ENCODE results near the gene MRPL55.
"Not testable (repeated sequence)": the region's sequence is repeated elsewhere in the genome, so short reads cannot be mapped to it uniquely, and the experiment has no call there.

Gene MRPL55

GRCh38 chr1:228120351-228120750 is 11.3 kb upstream of the MRPL55 start:
- no peak for DNase-seq

GRCh38 chr1:228118040-228118439 is 8.9 kb upstream of the MRPL55 start:
- DNase-seq: no peak

DNA sequence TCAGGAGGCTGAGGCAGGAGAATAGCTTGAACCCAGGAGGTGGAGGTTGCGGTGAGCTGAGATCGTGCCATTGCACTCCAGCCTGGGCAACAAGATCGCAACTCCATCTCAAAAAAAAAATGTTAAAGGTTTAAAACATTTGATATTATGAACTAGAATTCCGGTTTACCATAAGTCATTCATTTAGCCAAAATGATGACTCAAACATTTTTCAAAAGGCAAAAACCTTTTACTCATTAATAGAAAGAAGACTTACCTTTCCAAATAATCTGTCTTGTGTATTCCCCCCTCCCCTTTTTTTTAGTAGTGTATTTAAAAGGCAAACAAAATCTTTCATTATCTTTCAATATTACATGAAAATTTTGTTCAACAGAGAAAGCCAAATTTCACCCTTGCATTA is 8.2 kb upstream of the MRPL55 start:
- no peak for DNase-seq

GRCh38 chr1:228114827-228115226 is 5.7 kb upstream of the MRPL55 start:
- no peak for DNase-seq

DNA sequence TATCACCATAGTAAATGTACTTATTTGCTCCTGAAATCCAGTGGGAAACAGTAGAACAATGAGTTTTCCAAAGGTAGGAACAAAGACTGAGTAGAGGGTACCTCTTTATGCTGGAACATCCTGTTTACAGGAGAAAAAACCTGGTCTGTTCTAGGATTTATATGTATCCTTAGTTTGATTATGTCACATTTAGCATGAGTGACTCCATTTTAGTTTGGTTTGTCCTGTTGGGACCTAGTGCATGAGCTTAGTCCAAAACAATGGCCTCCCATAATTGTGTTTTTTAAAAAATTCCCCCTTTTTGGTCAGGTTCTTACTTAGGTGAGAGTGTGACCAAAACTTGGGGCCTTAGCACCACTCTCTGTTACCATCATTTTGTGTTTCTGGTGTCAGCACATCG is 3.5 kb upstream of the MRPL55 start:
- no peak for DNase-seq

GRCh38 chr1:228112167-228112566 is 3.1 kb upstream of the MRPL55 start:
- DNase-seq: no peak

DNA sequence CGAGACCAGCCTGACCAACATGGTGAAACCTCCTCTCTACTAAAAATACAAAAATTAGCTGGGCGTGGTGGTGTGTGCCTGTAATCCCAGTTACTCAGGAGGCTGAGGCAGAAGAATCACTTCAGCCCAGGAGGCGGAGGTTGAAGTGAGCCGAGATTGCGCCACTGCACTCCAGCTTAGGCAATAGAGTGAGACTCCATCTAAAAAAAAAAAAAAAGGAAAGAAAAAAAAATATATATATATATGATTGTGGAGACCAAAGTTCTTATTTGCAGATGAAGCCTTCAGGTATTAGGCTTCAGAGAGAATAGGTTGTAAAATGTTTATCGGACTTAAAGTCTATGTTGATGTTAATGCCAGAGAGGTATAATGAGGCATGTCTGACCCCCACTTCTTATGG is 2.2 kb upstream of the MRPL55 start:
- DNase-seq: not testable (repeated sequence)

DNA sequence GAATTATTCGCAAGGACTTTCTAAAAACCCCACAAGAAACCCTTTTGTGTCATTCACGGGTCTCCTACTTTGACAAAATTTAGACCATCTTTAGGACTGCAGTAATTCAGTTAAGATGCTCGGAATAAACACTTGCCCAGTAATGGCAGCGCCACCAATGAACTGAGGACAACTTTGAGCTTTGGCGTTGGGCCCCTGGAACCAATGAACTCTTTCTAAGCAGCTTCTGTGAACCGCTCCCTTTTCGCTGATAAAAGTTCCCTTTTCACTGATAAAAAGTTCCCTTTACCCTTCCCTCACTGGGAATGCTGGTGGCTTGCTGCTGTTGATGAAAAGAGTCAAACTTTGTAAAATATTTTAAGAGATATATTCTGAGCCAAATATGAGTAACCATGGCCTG is 1.5 kb upstream of the MRPL55 start:
- no peak for DNase-seq

- no peak for DNase-seq
Observed at GRCh38 chr1:228109962-228110488, 926 bp upstream of the MRPL55 start.

- DNase-seq: no peak
Observed at GRCh38 chr1:228108742-228109072, 392 bp downstream of the MRPL55 start.

DNA sequence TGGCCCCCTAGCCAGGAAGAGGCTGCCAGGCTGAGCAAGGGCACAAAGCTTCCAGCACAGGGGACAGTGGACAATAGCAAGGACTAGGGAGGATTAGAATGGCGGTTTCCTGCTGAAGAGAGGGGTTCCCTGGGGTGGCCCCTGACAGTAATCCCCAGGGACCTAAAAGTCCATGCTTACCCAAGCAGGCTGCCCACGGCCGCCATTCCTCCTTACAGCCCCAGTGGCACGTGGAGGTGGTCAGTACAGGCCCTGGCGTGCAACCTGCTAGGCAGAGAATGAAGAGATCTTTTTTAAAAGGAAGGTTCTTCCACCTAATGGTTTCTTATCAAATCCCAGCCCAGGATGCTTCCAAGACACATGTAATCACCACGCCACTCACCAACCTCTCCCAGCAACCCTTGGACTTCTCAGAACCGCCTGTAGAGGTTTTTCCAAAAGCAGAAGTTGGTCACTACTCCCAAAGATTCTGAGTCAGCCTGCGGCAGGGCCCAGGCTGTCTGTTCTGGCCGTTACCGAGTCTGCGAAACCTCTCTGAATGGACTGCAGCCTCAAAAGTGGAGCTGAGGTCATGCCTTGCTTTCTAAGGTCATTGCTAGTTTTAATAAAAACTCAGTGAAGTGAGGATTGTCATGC is 926 bp downstream of the MRPL55 start:
- DNase-seq: no peak

- DNase-seq: no peak
Observed at GRCh38 chr1:228107636-228108035, 1.5 kb downstream of the MRPL55 start.

GRCh38 chr1:228106800-228107054 is 2.4 kb downstream of the MRPL55 start:
- no peak for DNase-seq

DNA sequence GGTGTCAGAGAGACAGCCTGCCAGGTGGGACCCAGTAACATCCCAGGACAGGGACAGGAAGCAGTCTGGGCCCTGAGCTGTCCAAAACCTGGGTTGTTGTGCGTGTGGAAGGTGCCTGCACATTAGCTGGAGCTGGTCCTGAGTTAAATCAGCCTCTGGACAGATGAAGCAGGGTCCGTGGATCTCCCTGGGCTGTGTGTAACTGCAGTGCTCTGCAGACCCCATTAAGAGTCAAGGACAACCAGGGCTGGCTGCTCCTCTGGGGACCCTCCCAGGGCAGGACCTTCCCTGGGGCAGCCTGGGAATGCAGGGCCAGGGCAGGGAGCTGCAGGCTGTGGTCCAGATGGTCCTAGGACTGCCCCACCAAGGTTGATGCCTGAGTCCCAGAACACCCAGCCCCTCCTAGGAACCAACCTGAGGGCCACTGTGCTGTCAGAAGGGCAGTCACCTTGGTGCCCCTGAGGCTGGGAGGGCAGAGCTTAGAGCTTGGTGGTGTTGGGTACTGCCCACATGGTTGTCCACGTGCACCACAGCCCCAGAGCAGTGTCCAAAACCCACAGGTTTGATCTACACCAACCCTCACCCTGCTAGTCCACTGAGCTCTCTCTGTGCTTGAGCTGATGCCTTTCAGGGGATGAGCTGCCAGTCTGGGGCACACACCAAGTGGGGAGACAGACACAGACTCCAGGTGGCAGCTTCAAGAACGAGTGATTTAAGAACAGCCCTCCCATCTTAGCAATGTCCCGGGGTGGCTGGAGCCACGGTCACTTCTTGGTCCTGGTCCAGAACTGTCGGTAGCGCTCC is 2.9 kb downstream of the MRPL55 start:
- DNase-seq: no peak

DNA sequence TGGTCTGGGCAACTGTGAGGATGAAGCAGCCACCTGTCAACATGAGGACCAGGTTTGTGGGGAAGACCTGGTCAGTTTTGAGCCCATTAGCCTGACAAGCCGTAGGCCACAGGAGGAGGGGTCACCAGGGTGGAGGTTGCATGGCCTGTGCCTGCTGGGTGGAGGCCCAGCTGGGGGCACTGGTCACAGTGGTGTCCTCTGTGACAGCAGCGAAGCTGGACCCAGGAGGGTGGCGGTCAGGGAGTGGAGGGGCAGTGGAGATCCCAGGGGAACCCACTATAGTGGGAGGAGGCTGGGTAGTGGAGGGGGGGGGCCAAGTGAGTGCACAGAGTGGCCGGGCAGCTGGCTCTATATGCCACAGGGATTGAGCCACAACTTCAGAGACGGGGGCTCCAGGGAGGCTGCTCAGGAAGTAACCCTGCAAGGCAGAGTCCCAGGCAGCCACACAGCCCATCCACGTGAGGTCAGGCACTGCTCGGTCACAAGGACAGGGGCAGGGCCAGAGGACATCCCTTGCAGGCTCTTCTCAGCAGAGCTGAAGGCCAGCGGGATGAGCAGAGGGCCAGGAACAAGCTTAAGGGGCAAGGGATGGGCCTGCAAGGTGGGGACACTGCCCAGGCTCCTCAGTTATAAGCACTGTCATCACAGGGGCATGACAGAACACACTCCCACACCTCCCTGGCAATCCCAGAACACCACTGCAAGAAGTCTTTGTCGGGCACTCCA is 3.7 kb downstream of the MRPL55 start:
- DNase-seq: no peak

DNA sequence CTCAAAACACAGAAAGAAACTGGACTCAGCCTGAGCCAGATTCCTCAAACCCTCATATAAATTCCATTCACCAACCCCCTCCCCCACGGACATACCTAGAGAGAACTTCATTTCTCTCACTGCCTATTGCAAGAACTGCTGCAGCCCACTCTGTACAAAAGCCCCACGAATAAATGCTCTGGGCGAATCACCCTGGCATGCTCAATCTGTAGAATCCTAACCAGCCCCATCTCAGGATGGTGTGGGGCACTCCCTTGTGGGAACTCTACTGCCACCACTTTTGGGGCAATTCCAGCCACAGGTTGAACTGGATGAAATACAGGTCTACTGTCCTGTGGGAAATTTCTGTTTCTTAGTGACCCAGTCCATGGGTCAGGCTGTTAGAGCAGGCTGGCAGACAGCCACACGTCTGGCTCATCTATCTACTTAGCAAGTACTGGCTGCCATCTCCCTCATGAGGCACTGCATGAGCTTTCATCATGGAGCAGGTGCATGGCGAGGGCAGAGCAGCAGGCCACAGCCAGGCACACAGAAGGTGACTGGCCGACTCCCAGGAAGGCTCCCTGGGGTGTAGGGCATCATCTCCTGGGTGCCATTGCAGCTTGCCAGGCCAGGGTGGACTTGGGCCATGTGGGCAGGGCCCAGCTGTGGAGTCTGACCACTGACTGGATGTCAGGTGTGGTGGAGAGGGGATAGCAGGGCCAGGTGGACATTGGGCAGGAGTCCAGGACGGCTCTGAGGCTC is 4.4 kb downstream of the MRPL55 start:
- no peak for DNase-seq

DNA sequence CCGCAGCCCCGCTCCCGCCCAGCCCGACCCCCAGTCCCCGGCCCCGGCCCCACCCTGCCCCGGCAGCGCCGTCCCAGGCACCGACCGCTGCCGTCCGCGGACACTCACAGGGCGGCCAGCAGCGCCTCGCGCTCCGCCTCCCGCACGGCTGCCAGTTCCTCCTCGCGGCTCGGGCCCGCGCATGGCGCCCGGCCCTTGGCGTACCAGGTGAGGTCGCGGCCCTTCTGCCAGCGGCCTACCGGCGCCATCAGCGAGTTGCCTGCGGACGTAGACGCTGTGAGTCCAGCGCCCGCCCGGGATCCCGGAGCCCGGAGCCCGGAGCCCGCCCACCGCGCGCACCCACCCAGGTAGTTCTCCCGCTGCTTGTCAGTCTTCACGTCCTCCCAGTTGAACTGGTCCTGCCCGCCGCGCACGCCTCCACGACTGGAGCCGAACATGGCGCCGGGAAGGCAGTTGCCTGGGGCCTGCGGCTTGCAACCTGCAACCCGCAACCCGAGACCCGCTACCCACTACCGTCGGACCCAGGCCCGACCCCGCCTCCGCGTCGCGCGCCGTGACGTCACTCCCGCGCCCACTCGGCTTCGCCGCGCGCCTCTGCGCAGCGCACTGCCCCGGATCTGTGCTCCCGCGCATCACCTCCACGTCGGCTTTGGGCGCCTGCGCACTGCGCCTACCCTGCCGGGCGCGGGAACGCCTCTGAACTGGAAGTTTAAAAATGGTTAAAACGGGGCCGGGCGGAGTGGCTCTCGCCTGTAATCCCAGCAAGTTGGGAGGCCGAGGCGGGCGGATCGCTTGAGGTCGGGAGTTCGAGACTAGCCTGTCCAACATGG is 6.1 kb downstream of the MRPL55 start, which contains the start of gene C1orf35:
C1orf35 (minus strand) TSS at position 535 of the 830 bp plus-strand sequence; CDS start at position 437, 98 bp downstream.
- DNase-seq: peak; percentile 70

- DNase-seq: no peak
Observed at GRCh38 chr1:228101994-228102790, 6.9 kb downstream of the MRPL55 start.

- no peak for DNase-seq
Observed at GRCh38 chr1:228101614-228101993, 7.5 kb downstream of the MRPL55 start.

DNA sequence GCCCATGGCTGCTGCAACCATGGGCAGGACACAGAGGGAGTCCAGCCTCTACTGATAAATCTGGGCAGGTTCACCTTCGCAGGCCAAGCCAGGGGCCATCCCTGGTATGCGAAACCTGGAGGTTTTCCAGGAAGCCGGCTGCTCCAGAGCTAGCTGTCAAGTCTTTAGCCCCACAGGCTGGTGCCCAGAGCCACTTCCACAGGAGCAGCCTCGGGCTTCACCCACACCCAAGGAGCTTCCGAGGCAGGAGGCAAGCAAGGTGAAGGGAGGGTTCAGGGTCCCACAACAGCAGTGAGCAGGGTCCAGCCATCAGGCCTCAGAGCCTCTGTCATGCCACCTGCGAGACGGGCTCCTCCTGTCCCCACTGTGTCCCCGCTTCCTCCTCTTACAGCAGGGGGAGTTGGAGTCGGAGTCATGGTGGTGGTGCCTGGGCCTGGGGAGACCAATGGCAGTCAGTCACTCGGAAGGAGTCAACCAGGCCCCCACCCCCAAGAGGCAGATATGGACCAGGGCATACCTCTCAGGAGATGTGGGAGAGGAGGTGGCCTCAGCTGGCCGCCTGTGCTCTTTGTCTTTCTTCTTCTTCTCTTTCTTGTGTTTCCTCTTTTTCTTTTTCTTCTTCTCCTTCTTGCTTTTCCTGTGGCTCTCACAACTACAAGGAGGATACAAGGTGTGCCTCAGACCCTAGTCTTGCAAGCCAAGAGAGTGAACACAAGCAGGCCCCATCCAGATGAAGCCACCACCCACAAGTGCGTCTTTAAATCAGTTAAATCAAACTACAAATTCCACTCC is 8.1 kb downstream of the MRPL55 start:
- DNase-seq: no peak

DNA sequence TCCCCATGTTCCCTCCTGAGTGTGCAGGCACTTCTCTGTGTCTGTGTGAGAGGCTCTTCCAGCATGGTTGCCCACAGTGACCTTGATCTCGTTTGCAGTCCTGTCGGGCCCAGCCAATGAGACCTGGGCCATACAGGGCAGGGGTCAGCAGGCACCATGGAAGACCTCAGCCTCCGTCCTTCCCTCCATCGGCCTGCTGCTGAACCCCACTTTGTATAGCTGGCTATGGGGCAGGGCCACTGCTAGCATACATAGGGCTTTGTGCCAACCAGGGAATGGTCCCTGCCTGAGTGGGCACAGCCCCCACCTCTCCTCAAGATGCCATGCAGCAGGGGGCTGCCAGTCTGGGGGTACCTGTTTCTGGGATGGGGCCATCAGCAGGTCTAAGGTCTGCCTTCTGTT is 9.8 kb downstream of the MRPL55 start:
- no peak for DNase-seq

Data from DMS 273 treated with DMSO at 0.1 percent for 48 hours (cell line).